Measurements from ENCODE around the gene NEDD9.

- no peak for TF ChIP-seq CTCF (IDR thresholded peaks at IDR 0.05)
- no peak for TF ChIP-seq POLR2AphosphoS5 (IDR thresholded peaks at IDR 0.05; ENCODE audit: low read depth, low read length)
- no peak for TF ChIP-seq SIN3A (IDR thresholded peaks at IDR 0.05; ENCODE audit: borderline replicate concordance, insufficient read depth, low read depth, low read length)
- TF ChIP-seq REST (IDR thresholded peaks at IDR 0.05; ENCODE audit: insufficient read depth in 1 of 2, low read depth in 2 of 2, low read length in 1 of 2), result no peak
Measured at GRCh38 chr6:11194356-11195218, 37.9 kb downstream of the NEDD9 start.
